Activated CD8-positive, alpha-beta T cell treated with anti-CD3 and anti-CD28 coated beads for 36 hours (primary cell): Measurements from ENCODE around the gene PPP1R7. TPM values are rescaled to one million over a fixed set of nuclear protein-coding genes. Genes with fewer than 3 reads are reported as not detected.

Experiments
- ATAC-seq: fragments of 200-7000 bp; cut with Tn5 transposase; one replicate; pipeline ENCODE4 v1.10.0; 2021; ENCODE audit warnings: mild to moderate bottlenecking, moderate library complexity
- CTCF ChIA-PET: fragments of 350-600 bp; sonication (Branson Sonifier 250); formaldehyde crosslinking; loops from one replicate; lab custom pipeline; 2021; ENCODE audit warnings: antibody characterized with exemption; lab: Charles Lee
- POLR2A ChIA-PET: fragments of 350-600 bp; sonication (Branson Sonifier 250); formaldehyde crosslinking; loops from one replicate; lab custom pipeline; 2021; ENCODE audit warnings: antibody characterized with exemption; lab: Charles Lee
- DNase-seq: peaks from one replicate; pipeline ENCODE4 v3.0.0-alpha.2; 2020
- H3K27ac Mint-ChIP-seq: one replicate; pipeline ENCODE4 v1.8.0; 2021; ENCODE audit warnings: mild to moderate bottlenecking, mixed read lengths
- H3K27me3 Mint-ChIP-seq: one replicate; pipeline ENCODE4 v1.8.0; 2021; ENCODE audit warnings: mixed read lengths
- H3K36me3 Mint-ChIP-seq: one replicate; pipeline ENCODE4 v1.8.0; 2021; ENCODE audit warnings: low read depth, mixed read lengths
- H3K4me1 Mint-ChIP-seq: one replicate; pipeline ENCODE4 v1.8.0; 2021; ENCODE audit warnings: low read depth, mixed read lengths
- H3K4me3 Mint-ChIP-seq: one replicate; pipeline ENCODE4 v1.8.0; 2021; ENCODE audit warnings: mild to moderate bottlenecking, moderate library complexity, mixed read lengths
- H3K9me3 Mint-ChIP-seq: one replicate; pipeline ENCODE4 v1.8.0; 2021; ENCODE audit warnings: mixed read lengths
- CTCF ChIP-seq: fragments of 200-600 bp; IDR thresholded peaks from one replicate; pipeline ENCODE4 v1.8.0; 2022; ENCODE audit warnings: antibody characterized with exemption, mild to moderate bottlenecking
- intact Hi-C: fragments of 100-400 bp; cut with micrococcal nuclease; formaldehyde crosslinking; loops from one replicate; pipeline ENCODE4 v1.10.0; 2022
- total RNA-seq, 2 experiments: library from RNA; stranded (reverse); gene quantifications; one replicate each; pipeline ENCODE4 v1.2.3, GENCODE V29; 2021

PPP1R7 gene
- total RNA-seq, 2 experiments from 2014 or later: 82.9 to 88.7 TPM

- Mint-ChIP-seq H3K4me3 (no peak overlapping the region), H3K9me3 (no peaks in the 10 kb centered on the region), H3K27ac (peak overlapping the region; percentile 71), H3K27me3 (no peaks in the 10 kb centered on the region), H3K4me1 (peaks cover 53% of the 10 kb centered on the region), H3K36me3 (peaks cover 12% of the 10 kb centered on the region)
- POLR2A ChIA-PET: no interaction called here
- DNase-seq (no peak), ATAC-seq (no peak)
- CTCF ChIA-PET: interaction anchor here (1.0 to 1.1 kb wide), 2 partner anchors 12 to 27 kb away, joined by 3 read pairs; no protein-coding TSS in a partner anchor
- intact Hi-C loops: loop anchor here (5.0 kb wide), 1 partner anchor 42 kb away; the partner anchor contains the start of gene PASK
- TF ChIP-seq CTCF: no peak
Observed at GRCh38 chr2:241105641-241106040, 44.6 kb upstream of the PPP1R7 start.

- H3K36me3 Mint-ChIP-seq: peaks cover 26% of the 10 kb centered on the region
- intact Hi-C loops: loop anchor here (5.0 kb wide), 1 partner anchor 40 kb away; the partner anchor contains the start of gene PASK
- peaks cover 57% of the 10 kb centered on the region for H3K4me1 Mint-ChIP-seq
- no peak for DNase-seq
- H3K27me3 Mint-ChIP-seq: no peaks in the 10 kb centered on the region
- POLR2A ChIA-PET: interaction anchor here (0.8 to 2.2 kb wide), 5 partner anchors 8 to 43 kb away, joined by 3 to 6 read pairs (median 3); partner anchors contain the start of gene PPP1R7
- CTCF ChIA-PET: interaction anchor here (1.3 kb wide), 1 partner anchor 28 kb away, joined by 3 read pairs; no protein-coding TSS in a partner anchor
- no peak for ATAC-seq
- H3K4me3 Mint-ChIP-seq: no peak overlapping the region
- no peaks in the 10 kb centered on the region for H3K9me3 Mint-ChIP-seq
- TF ChIP-seq CTCF: no peak
- H3K27ac Mint-ChIP-seq: peak overlapping the region; percentile 93
Observed at GRCh38 chr2:241107031-241107783, 43.1 kb upstream of the PPP1R7 start.

- Mint-ChIP-seq H3K4me3 (peak overlapping the region; percentile 81), H3K4me1 (peaks cover 62% of the 10 kb centered on the region), H3K9me3 (no peaks in the 10 kb centered on the region), H3K27me3 (no peaks in the 10 kb centered on the region), H3K27ac (peak overlapping the region; percentile 93), H3K36me3 (peaks cover 31% of the 10 kb centered on the region)
- peak; percentile 32 for DNase-seq
- intact Hi-C loops: loop anchor here (5.0 kb wide), 1 partner anchor 39 kb away; the partner anchor contains the start of gene PASK
- POLR2A ChIA-PET: interaction anchor here (1.0 to 2.9 kb wide), 4 partner anchors 9 to 153 kb away, joined by 3 to 11 read pairs (median 5); partner anchors contain the start of genes PASK and PPP1R7
- no peak for TF ChIP-seq CTCF
- no peak for ATAC-seq
- CTCF ChIA-PET: interaction anchor here (1.3 kb wide), 1 partner anchor 30 kb away, joined by 3 read pairs; no protein-coding TSS in a partner anchor
Observed at GRCh38 chr2:241108271-241109209, 41.7 kb upstream of the PPP1R7 start.

GRCh38 chr2:241109210-241110088, 40.8 kb upstream of the PPP1R7 start:
- ChIA-PET POLR2A (interaction anchor here (1.0 to 4.7 kb wide), 5 partner anchors 8 to 152 kb away, joined by 3 to 38 read pairs (median 6); partner anchors contain the start of genes MTERF4, PASK and PPP1R7), CTCF (interaction anchor here (1.1 kb wide), 1 partner anchor 40 kb away, joined by 4 read pairs; the partner anchor contains the start of gene PASK)
- Mint-ChIP-seq H3K4me1 (peaks cover 59% of the 10 kb centered on the region), H3K36me3 (peaks cover 33% of the 10 kb centered on the region), H3K27ac (peak overlapping the region; percentile 93), H3K9me3 (no peaks in the 10 kb centered on the region), H3K4me3 (peak overlapping the region; percentile 81), H3K27me3 (no peaks in the 10 kb centered on the region)
- intact Hi-C loops: loop anchor here (5.0 kb wide), 1 partner anchor 38 kb away; the partner anchor contains the start of gene PASK
- no peak for TF ChIP-seq CTCF
- ATAC-seq (peak; percentile 37), DNase-seq (peak; percentile 68)
